COLO668 (cell line): ENCODE data around the gene NME1.
"Not testable (repeated sequence)": the region's sequence is repeated elsewhere in the genome, so short reads cannot be mapped to it uniquely, and the experiment has no call there.

Experiments used
- DNase-seq: peaks from one replicate; lab custom pipeline; 2025; ENCODE audit not compliant: unreplicated experiment; lab: John Stamatoyannopoulos, UW

Gene NME1

GRCh38 chr17:51153210-51154072 is at the start of gene NME1:
NME1 (plus strand) TSS chr17:51153559; CDS start chr17:51155655, 2,096 bp downstream.
- DNase-seq = peak; percentile 86

GRCh38 chr17:51107778-51108177 is 45.6 kb upstream of the NME1 start:
- no peak for DNase-seq

- not testable (repeated sequence) for DNase-seq
Observed at GRCh38 chr17:51112303-51113222, 40.8 kb upstream of the NME1 start.

- DNase-seq = no peak
Observed at GRCh38 chr17:51115179-51115578, 38.2 kb upstream of the NME1 start.

GRCh38 chr17:51118330-51119195 is 34.8 kb upstream of the NME1 start:
- DNase-seq = peak; percentile 82

GRCh38 chr17:51119415-51120356 is 33.7 kb upstream of the NME1 start:
- DNase-seq = peak; percentile 49

GRCh38 chr17:51120357-51120738 is 33.0 kb upstream of the NME1 start:
- DNase-seq = peak; percentile 59

GRCh38 chr17:51120739-51121619 is 32.4 kb upstream of the NME1 start, which contains the start of gene SPAG9:
SPAG9 (minus strand) TSS chr17:51120868; CDS start chr17:51120656, 212 bp downstream.
- peak; percentile 95 for DNase-seq

- peak; percentile 64 for DNase-seq
Observed at GRCh38 chr17:51121620-51122472, 31.5 kb upstream of the NME1 start.

GRCh38 chr17:51122473-51123115 is 30.8 kb upstream of the NME1 start:
- DNase-seq = not testable (repeated sequence)

GRCh38 chr17:51124640-51125503 is 28.5 kb upstream of the NME1 start:
- no peak for DNase-seq

- DNase-seq = no peak
Observed at GRCh38 chr17:51128076-51128475, 25.3 kb upstream of the NME1 start.

- no peak for DNase-seq
Observed at GRCh38 chr17:51132964-51133319, 20.4 kb upstream of the NME1 start.

- no peak for DNase-seq
Observed at GRCh38 chr17:51133365-51133764, 20.0 kb upstream of the NME1 start.

- DNase-seq = no peak
Observed at GRCh38 chr17:51135956-51136355, 17.4 kb upstream of the NME1 start.

GRCh38 chr17:51142597-51142996 is 10.8 kb upstream of the NME1 start:
- DNase-seq = no peak
